GM21515 (cell line): ENCODE measurements around the gene ZSCAN31.
A peak's percentile ranks its signal among the peaks of the same experiment; 100 is the strongest.

Source experiments
- ATAC-seq: cut with Tn5 transposase; IDR thresholded peaks from one replicate; pipeline ENCODE4 v1.9.1; 2021; ENCODE audit not compliant: unreplicated experiment

Gene ZSCAN31

GRCh38 chr6:28353981-28354676, 18.2 kb upstream of the ZSCAN31 start:
- ATAC-seq, result no peak

DNA sequence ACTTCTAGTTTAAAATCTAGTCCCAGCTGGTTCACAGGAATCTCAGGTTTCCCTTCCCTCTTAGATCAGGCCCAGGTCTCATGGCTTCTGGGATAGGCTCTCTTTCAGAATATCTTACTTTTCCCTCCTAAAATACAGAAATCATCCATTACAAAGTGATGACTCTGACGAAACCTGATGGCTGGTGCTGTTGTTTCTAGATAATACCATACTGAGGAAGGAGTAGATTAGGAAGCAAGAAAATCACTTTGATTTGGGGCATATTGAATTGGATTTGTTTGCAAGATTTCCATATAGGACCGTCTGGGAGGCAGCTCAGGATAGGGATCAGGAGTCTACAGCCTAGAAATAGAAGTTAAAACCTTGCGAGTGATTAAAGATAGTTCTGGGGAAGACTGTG, 17.4 kb upstream of the ZSCAN31 start:
- ATAC-seq, result no peak

- ATAC-seq, result no peak
Measured at GRCh38 chr6:28351493-28351925, 15.6 kb upstream of the ZSCAN31 start.

DNA sequence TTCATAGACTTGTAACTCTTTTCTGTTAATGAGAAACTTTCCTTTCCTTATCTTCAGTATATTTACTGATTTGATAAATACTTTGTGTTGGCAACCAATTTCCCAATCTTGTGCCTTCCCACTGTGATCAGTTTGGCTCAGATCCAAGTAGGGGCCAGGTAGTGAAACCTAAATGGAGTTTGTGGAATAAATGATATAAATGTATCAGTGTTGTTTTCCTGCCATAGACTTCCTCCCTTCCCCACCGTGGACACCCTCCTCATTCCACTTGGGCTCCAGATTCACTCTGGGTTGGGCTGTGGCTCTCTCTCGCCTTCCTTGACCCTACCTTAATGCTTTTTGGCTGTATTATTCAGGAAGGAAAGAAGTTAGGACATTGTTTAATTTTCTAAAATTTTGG, 15.1 kb upstream of the ZSCAN31 start:
- no peak for ATAC-seq

GRCh38 chr6:28349892-28350737, 14.2 kb upstream of the ZSCAN31 start, which contains the start of gene ZKSCAN3:
ZKSCAN3 (plus strand) TSS chr6:28349947; CDS start chr6:28359587, 9,640 bp downstream.
- peak; percentile 98 for ATAC-seq

GRCh38 chr6:28349344-28349891, 13.5 kb upstream of the ZSCAN31 start:
- no peak for ATAC-seq

DNA sequence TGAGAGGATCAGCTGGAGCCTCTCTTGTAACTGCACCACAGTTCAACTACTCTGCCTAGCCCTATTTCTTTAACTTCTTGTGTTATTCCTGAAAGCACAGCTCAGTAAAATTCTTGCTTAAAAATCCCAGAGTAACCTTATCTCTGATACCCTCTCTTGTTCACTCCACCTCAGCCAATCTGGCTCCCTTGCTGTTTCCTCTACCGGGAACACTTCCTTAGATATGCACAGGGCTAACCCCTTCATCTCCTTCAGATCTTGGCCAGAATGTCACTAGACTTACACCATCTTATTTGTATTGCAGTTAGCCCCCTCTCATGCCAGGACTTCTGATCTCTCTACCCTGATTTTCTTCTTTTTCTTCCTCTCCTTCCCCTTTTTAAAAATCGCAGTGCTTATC, 11.2 kb upstream of the ZSCAN31 start:
- no peak for ATAC-seq

DNA sequence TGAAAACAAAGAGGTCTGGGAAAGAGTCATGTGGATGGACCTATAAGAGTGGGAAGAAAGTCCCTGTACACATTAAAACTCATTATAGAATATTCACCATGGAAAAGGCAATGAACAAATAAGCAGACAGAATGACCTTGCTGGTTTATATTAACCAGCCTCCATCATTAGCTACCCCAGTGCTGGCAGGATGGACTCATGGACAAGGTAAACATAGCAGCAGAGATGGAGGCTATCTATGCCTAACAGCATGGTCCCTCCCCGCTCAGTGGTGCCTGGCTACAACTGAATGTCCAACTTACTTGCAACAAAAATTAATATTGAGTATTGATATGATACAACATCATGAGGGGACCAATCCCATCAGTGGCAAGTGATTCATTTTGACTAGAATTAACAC, 9.3 kb upstream of the ZSCAN31 start:
- no peak for ATAC-seq

- ATAC-seq, result no peak
Measured at GRCh38 chr6:28343898-28344677, 8.1 kb upstream of the ZSCAN31 start.

DNA sequence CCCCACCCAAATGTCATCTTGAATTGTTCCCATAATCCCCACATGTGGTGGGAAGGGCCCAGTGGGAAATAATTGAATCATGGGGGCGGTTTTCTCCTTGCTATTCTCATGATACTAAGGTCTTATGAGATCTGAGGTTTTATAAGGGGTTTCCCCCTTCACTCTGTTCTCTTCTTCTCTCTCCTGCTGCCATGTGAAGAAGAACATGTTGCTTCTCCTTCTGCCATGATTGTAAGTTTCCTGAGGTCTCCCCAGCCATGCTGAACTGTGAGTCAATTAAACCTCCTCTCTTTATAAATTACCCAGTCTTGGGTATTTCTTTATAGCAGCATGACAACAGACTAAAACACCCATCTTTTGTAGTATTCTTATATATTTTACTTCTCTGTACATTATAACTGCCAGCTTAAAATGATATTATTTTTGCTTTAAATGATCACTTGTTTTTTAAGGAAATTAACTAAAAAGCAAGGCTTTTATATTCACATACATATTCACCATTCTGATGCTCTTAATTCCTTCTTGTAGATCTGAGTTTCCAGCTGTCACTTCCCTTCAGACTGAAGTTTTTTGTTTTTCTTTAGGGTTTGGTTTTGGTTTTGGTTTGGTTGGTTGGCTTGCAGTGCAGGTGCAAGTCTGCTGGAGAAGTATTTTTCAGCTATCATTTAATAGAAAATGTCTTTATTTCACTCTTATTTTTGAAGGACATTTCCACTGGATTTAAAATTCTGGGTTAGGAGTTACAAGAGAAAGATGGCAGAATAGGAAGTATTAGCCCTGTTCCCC, 4.6 kb upstream of the ZSCAN31 start:
- no peak for ATAC-seq

GRCh38 chr6:28337121-28337520, 1.2 kb upstream of the ZSCAN31 start:
- ATAC-seq, result no peak

DNA sequence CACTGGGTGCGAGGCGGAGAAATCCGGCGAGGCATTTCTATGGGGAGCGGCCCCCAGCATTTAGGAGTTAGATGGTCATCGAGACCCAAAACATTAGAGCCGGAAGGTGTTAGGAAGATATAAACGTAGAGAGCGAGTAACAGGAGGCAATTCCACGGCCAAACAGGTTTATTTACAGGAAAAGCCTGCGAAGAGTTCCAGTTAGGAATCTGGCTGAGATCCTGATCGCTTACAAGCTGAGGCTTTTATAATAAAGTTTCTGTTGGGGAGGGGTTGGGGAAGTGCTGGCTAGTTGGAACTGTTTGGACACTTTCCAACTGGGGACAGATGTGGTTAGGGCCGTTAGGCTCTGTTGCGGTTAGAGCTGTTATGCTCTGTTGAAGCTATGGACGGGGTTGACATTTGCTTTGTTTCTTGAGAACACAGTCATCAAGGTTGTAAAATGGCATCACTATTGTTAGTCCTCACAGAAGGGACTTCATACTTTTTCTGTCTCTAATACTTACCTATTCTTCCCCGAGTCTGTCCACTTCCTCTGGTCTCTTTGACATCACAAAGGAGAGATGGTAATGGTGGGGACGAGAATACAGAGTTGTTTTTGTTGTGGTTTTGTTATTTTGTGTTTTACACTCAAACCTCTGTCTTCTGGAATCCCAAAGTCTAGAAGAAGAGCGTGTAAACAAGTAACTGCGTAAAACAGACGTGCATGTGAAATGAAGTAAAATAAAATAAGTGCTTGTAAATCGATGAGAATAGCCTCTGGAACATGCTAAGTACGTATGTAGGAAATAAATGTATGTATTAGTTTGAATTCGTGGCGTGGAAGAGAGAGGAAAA, 554 bp upstream of the ZSCAN31 start:
- peak; percentile 40 for ATAC-seq

GRCh38 chr6:28335040-28335563, 846 bp downstream of the ZSCAN31 start:
- ATAC-seq, result peak; percentile 1

DNA sequence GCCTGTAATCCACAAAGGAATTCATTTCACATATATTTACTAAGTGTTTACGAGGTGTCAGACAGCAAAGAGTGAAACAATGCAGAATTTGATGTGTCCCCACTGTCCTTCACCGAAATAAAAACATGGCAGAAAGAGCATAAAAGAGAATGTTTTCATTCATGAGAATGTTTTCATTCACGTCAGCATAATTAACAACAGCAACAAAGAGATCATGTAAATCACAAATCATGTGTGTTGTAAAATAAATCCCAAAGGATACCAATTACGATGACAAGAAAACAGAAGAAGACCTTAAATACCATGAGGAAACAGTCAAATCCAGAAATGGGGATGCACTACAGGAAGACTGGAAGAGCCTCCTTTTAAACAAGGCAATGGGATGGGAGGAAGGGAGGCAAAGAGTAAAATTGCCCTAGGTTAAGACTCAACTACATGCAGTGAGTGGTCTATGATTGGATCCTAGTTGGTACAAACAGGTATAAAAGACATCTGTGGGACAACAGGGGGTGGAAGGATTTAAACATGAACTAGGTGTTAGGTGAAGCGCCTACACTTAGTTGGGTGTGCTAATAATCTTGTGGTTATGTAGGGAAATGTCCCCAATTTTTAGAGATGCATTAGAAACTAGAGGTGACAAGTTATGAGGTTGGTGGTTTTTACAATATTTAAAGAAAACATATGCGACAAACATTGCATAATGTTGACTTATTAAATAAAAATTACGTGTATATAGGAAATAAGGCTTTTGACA, 1.5 kb downstream of the ZSCAN31 start:
- ATAC-seq, result no peak

- no peak for ATAC-seq
Measured at GRCh38 chr6:28333599-28334018, 2.3 kb downstream of the ZSCAN31 start.

GRCh38 chr6:28333047-28333446, 2.9 kb downstream of the ZSCAN31 start:
- ATAC-seq, result no peak

- no peak for ATAC-seq
Measured at GRCh38 chr6:28330041-28330440, 5.9 kb downstream of the ZSCAN31 start.

DNA sequence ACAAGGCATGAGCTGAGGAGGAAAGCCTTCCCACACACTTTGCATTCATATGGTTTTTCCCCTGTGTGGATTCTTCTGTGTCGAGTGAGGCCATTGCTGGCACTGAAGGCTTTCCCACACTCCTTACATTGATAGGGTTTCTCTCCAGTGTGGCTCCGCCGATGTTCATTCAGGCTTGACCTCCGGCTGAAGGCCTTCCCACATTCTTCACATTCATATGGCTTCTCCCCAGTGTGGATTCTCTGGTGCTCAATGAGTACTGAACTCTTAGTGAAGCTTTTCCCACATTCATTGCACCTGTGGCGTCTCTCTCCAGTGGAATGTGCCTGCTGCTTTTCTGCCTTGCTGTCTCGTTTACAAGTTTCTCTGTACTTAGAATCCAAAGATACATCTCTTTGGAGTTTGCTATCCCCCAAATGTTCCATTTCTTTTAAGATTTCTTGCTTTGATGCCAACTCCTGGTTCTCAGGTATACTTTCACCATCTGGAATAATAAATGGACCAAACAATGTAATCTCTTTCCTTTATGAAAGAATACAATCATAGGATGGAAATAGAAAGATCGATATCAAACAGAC, 9.5 kb downstream of the ZSCAN31 start:
- no peak for ATAC-seq
